Activated T-helper 17 cell treated with anti-CD3 and anti-CD28 coated beads, Interleukin-2, amount 50 U/mL, for 72 hours (primary cell): ENCODE results near the gene PDE4D. TPM values are rescaled to one million over a fixed set of nuclear protein-coding genes. Genes with fewer than 3 reads are reported as not detected.
"Not testable (repeated sequence)": the region's sequence is repeated elsewhere in the genome, so short reads cannot be mapped to it uniquely, and the experiment has no call there.

Experiments used
- ATAC-seq: fragments of 150-1000 bp; cut with Tn5 transposase; replicated peaks from 2 replicates; pipeline ENCODE4 v1.10.0; 2021; ENCODE audit warnings: mild to moderate bottlenecking, moderate library complexity
- H3K27ac Mint-ChIP-seq: one replicate; pipeline ENCODE4 v1.8.0; 2022; ENCODE audit warnings: mixed read lengths
- H3K27me3 Mint-ChIP-seq: one replicate; pipeline ENCODE4 v1.8.0; 2022; ENCODE audit warnings: mixed read lengths
- H3K36me3 Mint-ChIP-seq: one replicate; pipeline ENCODE4 v1.8.0; 2022; ENCODE audit warnings: low read depth, mild to moderate bottlenecking, mixed read lengths
- H3K4me1 Mint-ChIP-seq: one replicate; pipeline ENCODE4 v1.8.0; 2022; ENCODE audit warnings: mixed read lengths
- H3K4me3 Mint-ChIP-seq: one replicate; pipeline ENCODE4 v1.8.0; 2022; ENCODE audit warnings: mild to moderate bottlenecking, mixed read lengths
- H3K9me3 Mint-ChIP-seq: one replicate; pipeline ENCODE4 v1.8.0; 2022; ENCODE audit warnings: mixed read lengths
- total RNA-seq, 2 donors: library from RNA; stranded (reverse); gene quantifications; one replicate each; pipeline ENCODE4 v1.2.3, GENCODE V29; 2022

PDE4D gene
- total RNA-seq, 2 donors from 2014 or later = 68.9 to 125 TPM

GRCh38 chr5:59071755-59072549 is 821.6 kb downstream of the PDE4D start:
- H3K4me1 Mint-ChIP-seq = peaks cover 3% of the 10 kb centered on the region
- H3K4me3 Mint-ChIP-seq = no peak overlapping the region
- H3K9me3 Mint-ChIP-seq = no peaks in the 10 kb centered on the region
- no peak overlapping the region for H3K27ac Mint-ChIP-seq
- H3K36me3 Mint-ChIP-seq = no peaks in the 10 kb centered on the region
- no peak for ATAC-seq
- peaks cover 4% of the 10 kb centered on the region for H3K27me3 Mint-ChIP-seq

GRCh38 chr5:59069438-59070079 is 824.0 kb downstream of the PDE4D start:
- H3K9me3 Mint-ChIP-seq = peaks cover 4% of the 10 kb centered on the region
- no peak for ATAC-seq
- no peaks in the 10 kb centered on the region for H3K27me3 Mint-ChIP-seq
- no peak overlapping the region for H3K27ac Mint-ChIP-seq
- no peaks in the 10 kb centered on the region for H3K36me3 Mint-ChIP-seq
- H3K4me1 Mint-ChIP-seq = peaks cover 3% of the 10 kb centered on the region
- H3K4me3 Mint-ChIP-seq = no peak overlapping the region

- H3K4me1 Mint-ChIP-seq = peaks cover 2% of the 10 kb centered on the region
- H3K9me3 Mint-ChIP-seq = peaks cover 4% of the 10 kb centered on the region
- no peak overlapping the region for H3K4me3 Mint-ChIP-seq
- no peaks in the 10 kb centered on the region for H3K36me3 Mint-ChIP-seq
- no peak for ATAC-seq
- H3K27ac Mint-ChIP-seq = no peak overlapping the region
- H3K27me3 Mint-ChIP-seq = no peaks in the 10 kb centered on the region
These were observed 825.4 kb downstream of the PDE4D start for GRCh38 chr5:59067956-59068656.

GRCh38 chr5:59066367-59067163 is 827.0 kb downstream of the PDE4D start:
- ATAC-seq = peak; percentile 66
- H3K27me3 Mint-ChIP-seq = no peaks in the 10 kb centered on the region
- no peaks in the 10 kb centered on the region for H3K36me3 Mint-ChIP-seq
- no peak overlapping the region for H3K27ac Mint-ChIP-seq
- H3K9me3 Mint-ChIP-seq = peaks cover 4% of the 10 kb centered on the region
- H3K4me3 Mint-ChIP-seq = no peak overlapping the region
- no peaks in the 10 kb centered on the region for H3K4me1 Mint-ChIP-seq

- no peaks in the 10 kb centered on the region for H3K27me3 Mint-ChIP-seq
- H3K9me3 Mint-ChIP-seq = peaks cover 4% of the 10 kb centered on the region
- no peak overlapping the region for H3K27ac Mint-ChIP-seq
- H3K4me1 Mint-ChIP-seq = no peaks in the 10 kb centered on the region
- no peak for ATAC-seq
- H3K4me3 Mint-ChIP-seq = no peak overlapping the region
- H3K36me3 Mint-ChIP-seq = no peaks in the 10 kb centered on the region
These were observed 828.0 kb downstream of the PDE4D start for GRCh38 chr5:59065554-59065953.

GRCh38 chr5:59064293-59064692 is 829.2 kb downstream of the PDE4D start:
- Mint-ChIP-seq H3K9me3 (peaks cover 4% of the 10 kb centered on the region), H3K4me3 (no peak overlapping the region), H3K27me3 (no peaks in the 10 kb centered on the region), H3K4me1 (no peaks in the 10 kb centered on the region), H3K36me3 (no peaks in the 10 kb centered on the region), H3K27ac (no peak overlapping the region)
- ATAC-seq = no peak

GRCh38 chr5:59062986-59063683 is 830.4 kb downstream of the PDE4D start:
- no peaks in the 10 kb centered on the region for H3K4me1 Mint-ChIP-seq
- no peak overlapping the region for H3K27ac Mint-ChIP-seq
- ATAC-seq = peak; percentile 40
- no peaks in the 10 kb centered on the region for H3K36me3 Mint-ChIP-seq
- H3K27me3 Mint-ChIP-seq = no peaks in the 10 kb centered on the region
- no peak overlapping the region for H3K4me3 Mint-ChIP-seq
- peaks cover 4% of the 10 kb centered on the region for H3K9me3 Mint-ChIP-seq

GRCh38 chr5:59061377-59061776 is 832.1 kb downstream of the PDE4D start:
- Mint-ChIP-seq H3K9me3 (peaks cover 4% of the 10 kb centered on the region), H3K27ac (no peak overlapping the region), H3K27me3 (no peaks in the 10 kb centered on the region), H3K36me3 (no peaks in the 10 kb centered on the region), H3K4me3 (no peak overlapping the region), H3K4me1 (no peaks in the 10 kb centered on the region)
- ATAC-seq = no peak

- H3K36me3 Mint-ChIP-seq = no peaks in the 10 kb centered on the region
- no peaks in the 10 kb centered on the region for H3K27me3 Mint-ChIP-seq
- H3K9me3 Mint-ChIP-seq = no peaks in the 10 kb centered on the region
- no peak overlapping the region for H3K27ac Mint-ChIP-seq
- ATAC-seq = peak; percentile 34
- H3K4me1 Mint-ChIP-seq = no peaks in the 10 kb centered on the region
- no peak overlapping the region for H3K4me3 Mint-ChIP-seq
These were observed 834.4 kb downstream of the PDE4D start for GRCh38 chr5:59058969-59059687.

GRCh38 chr5:59058237-59058636 is 835.3 kb downstream of the PDE4D start:
- no peak for ATAC-seq
- H3K36me3 Mint-ChIP-seq = no peaks in the 10 kb centered on the region
- H3K9me3 Mint-ChIP-seq = no peaks in the 10 kb centered on the region
- H3K4me1 Mint-ChIP-seq = no peaks in the 10 kb centered on the region
- H3K4me3 Mint-ChIP-seq = no peak overlapping the region
- H3K27me3 Mint-ChIP-seq = no peaks in the 10 kb centered on the region
- no peak overlapping the region for H3K27ac Mint-ChIP-seq

- H3K4me1 Mint-ChIP-seq, H3K27me3 Mint-ChIP-seq, H3K36me3 Mint-ChIP-seq, H3K4me3 Mint-ChIP-seq, H3K27ac Mint-ChIP-seq, ATAC-seq, H3K9me3 Mint-ChIP-seq: not testable (repeated sequence)
These were observed 836.9 kb downstream of the PDE4D start for GRCh38 chr5:59056599-59056998.

- H3K27me3 Mint-ChIP-seq = no peaks in the 10 kb centered on the region
- H3K36me3 Mint-ChIP-seq = no peaks in the 10 kb centered on the region
- no peak overlapping the region for H3K4me3 Mint-ChIP-seq
- H3K4me1 Mint-ChIP-seq = no peaks in the 10 kb centered on the region
- ATAC-seq = no peak
- no peak overlapping the region for H3K27ac Mint-ChIP-seq
- no peaks in the 10 kb centered on the region for H3K9me3 Mint-ChIP-seq
These were observed 837.6 kb downstream of the PDE4D start for GRCh38 chr5:59055745-59056448.

GRCh38 chr5:59054963-59055528 is 838.5 kb downstream of the PDE4D start:
- no peak overlapping the region for H3K27ac Mint-ChIP-seq
- H3K4me1 Mint-ChIP-seq = no peaks in the 10 kb centered on the region
- no peak overlapping the region for H3K4me3 Mint-ChIP-seq
- no peaks in the 10 kb centered on the region for H3K9me3 Mint-ChIP-seq
- H3K36me3 Mint-ChIP-seq = no peaks in the 10 kb centered on the region
- ATAC-seq = no peak
- H3K27me3 Mint-ChIP-seq = no peaks in the 10 kb centered on the region
